ENCODE results near the gene KCNE3.

The KCNE3 gene

DNA sequence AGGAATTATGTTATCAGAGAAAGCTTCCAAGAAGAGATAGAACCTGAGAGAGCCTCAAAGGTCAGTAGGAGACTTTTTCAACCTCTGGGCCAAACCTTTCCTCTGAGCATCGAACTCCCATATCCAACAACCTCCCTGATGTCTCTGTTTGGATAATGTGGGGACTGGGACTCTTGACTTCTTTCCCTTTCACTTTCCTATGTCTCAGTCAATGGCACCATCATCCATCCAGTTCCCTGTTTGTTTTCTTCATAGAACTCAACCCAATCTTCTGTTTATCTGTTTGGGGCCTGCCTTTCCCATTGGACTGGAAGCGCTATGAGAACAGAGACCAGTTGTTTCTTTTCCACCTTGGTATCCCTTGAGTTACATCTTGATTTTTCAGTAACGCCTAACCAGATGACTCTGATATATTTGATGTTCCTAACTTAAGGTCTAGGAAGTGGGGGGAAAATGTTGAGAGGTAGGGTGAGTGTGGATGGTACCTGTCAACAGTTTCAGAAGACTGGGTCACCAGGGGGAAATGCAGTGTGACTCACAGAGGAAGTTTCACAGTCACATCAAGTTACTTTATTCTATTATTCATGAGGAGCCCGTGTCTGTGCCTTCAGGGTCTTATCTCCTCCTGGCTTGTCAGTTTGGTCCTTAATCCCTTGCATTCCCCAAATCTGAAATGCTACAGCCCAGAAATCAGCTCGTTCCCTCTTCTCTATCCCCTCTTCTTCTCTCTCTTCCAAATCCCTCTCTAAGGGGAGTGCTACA is 4.5 kb upstream of the KCNE3 start:
- no peak for DNase-seq

DNA sequence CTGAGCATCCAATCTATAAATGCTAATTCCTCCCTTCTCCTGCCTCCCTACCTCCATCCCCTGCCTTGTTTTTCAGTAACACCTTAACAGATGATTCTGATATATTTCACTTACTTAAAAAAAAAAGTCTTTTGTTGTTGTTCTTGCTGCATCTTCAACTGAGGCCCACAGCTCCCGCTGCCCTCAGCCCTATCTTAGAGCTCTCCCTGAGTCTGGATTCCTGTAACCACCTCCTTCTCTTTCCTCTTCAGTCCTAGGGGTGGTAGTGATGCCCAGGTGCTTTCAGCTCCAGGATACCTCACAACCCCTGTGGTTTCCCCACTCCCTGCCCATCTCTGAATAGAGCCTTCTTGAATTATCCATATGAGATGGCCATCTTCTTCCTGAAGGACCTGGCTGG is 3.7 kb upstream of the KCNE3 start:
- no peak for DNase-seq

DNA sequence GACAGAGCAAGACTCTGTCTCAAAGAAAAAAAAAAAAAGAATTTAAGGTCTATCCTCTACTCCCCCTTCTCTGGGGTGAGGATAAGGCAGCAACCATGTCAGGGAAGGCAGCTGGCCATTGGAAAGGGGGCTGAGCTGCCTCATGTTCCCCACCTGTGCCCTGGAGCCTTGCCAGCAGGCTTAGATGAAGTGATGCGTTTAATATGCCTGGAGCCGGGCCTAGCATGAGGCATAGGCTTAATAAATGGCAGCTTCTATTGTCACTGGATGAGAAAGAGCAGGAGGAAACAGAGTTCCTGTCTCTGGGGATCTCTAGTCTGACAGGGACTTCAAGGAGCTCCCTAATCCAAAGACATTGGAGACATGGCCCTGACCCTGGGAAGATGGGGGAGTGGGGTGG is 3.2 kb upstream of the KCNE3 start:
- no peak for DNase-seq

DNA sequence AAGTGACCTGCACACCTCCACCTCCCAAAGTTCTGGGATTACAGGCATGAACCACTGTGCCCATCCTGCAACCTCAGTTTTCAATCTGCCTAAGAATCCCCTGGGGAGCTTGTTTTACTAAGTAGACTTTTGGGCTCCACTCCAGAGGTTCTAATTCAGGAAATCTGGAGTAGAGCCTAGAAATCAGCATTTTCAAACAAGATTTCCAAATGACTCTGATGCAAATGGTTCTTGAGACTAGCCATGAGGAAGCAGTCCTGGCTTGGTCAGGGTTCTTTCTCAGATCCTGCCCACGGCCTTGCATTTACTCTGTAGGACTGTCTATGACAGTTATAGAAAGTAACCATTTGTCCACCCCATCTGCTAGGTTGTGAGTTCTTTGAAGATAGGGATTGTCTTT is 1.6 kb upstream of the KCNE3 start:
- no peak for DNase-seq

DNA sequence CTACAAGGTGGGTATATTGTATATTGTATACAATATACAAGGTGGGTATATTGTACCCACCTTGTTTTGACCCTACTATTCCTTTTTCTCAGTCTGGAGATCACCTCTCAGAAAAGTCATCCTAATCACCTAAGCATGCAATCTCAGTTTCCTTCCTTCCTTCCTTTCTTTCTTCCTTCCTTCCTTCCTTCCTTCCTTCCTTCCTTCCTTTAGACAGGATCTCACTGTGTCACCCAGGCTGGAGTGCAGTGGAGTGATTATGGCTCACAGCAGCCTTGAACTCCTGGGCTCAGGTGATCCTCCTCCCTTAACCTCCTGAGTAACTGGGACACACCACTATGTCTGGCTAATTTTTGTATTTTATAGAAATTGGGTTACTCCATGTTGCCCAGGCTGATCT is 1.2 kb upstream of the KCNE3 start:
- DNase-seq = no peak

DNA sequence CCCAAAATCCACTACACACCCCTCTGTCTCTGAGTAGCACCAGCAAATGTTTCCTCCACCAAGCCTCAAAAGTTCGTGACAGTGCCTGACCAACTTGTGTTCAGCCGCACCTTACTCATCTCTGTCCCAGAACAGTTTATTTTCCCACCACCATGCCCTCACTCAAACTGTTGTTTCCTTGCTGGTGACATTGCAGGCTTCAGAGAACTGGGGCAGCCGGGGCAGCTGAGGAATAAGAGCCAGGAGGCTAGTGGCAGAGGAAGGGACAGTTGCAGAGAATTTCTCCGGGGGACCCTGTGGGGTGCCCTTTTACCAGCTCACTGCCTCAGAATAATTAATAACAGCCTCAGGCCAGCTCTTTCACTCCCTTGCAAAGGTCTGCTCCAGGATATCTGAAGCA is 709 bp upstream of the KCNE3 start:
- DNase-seq = no peak

DNA sequence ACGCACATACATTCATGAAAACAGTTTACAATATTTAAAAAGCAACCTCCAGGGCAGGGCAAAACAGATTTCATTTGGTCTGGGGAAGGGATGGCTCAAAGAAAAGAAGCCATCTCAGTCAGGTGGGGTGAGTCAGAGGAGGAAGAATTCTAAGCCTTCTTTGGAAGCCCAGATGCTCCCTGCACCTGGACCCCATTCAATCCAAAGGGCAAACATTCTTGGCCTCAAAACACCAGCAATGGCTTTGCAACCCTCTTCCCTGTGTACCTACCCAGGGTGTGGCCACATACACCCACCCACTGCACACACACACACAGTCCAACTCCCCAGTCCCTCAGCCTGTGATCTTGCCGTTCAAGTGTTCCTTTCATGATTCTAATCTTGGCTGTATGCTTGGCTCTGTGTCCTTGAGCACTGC is 2.0 kb downstream of the KCNE3 start:
- DNase-seq = no peak

DNA sequence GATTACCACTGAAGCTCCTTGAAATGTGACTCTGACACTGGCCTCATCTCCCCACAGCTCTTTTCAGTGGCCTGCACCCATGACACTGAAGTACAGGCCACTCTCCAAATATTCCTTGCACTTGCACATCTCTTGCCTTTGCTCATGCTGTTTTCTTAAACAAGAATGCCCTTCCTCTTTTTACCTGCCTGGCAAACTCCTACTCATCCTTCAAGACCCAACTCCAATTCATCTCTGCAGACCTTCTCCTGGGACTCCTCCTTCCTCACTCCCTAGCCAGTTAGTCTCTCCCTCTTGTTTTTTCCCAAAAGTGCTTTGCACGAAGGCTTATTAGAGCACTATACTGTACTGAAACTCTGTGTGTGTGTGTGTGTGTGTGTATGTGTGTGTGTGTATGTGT is 2.6 kb downstream of the KCNE3 start:
- no peak for DNase-seq

DNA sequence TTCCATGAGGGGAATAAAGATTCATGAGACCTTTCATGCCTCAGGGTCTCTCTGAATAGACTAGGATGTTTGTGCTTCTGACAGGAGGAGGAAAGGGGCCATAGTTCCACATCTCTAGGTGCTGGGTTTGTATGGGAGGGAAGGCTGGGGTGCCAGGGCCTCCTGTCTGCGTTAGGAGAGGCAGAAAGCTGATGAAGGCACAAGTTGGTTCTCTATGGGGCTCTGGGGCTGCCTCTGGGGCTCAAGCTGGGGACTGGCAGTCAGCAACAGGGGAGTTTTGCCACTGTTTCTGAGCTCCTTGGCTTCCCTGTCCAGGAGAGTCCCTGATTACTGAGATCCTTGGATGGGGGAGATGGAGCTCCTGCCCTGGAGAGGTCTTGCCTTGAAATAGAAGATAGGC is 4.1 kb downstream of the KCNE3 start:
- no peak for DNase-seq

DNA sequence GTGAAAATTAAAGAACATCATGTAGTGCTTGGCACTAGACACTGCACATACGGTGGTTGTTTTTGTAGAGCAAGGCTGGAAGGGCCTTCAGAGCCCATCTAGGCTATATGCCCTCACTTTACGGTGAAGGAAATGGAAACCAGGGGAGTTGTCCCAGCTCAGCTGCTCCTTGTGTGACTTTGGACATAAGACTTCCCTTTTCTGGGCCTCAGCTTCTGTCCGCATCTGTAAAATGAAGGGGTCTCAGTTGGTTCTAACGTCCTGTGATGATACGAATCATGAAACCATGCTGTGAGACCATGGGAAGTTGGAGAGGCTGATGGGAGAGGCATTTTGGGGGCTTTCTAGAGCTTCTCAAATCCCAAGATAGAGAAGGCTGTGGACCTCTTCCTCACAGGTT is 4.7 kb downstream of the KCNE3 start:
- DNase-seq = no peak

DNA sequence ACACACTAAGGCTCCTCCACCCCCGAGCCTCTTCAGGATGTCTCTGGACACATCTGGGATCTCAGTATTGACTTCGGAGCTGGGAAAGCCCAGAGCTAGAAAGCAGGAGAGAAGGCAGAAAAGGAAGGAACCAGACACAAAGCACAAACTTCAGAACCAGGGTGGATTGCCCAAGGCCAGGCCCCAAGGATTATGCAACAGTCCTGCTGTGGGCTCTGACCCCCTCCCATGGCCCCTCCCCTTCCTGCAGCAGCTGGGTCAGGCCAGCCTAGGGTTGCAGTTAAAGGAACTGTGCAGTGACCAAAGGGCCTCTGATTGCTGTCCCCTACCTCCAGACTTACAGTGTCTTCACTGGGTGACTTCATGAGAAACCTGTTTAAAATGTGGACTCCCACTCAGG is 5.3 kb downstream of the KCNE3 start:
- DNase-seq = peak in 21 of 56 donors; percentile 6 to 49 (median 22)

DNA sequence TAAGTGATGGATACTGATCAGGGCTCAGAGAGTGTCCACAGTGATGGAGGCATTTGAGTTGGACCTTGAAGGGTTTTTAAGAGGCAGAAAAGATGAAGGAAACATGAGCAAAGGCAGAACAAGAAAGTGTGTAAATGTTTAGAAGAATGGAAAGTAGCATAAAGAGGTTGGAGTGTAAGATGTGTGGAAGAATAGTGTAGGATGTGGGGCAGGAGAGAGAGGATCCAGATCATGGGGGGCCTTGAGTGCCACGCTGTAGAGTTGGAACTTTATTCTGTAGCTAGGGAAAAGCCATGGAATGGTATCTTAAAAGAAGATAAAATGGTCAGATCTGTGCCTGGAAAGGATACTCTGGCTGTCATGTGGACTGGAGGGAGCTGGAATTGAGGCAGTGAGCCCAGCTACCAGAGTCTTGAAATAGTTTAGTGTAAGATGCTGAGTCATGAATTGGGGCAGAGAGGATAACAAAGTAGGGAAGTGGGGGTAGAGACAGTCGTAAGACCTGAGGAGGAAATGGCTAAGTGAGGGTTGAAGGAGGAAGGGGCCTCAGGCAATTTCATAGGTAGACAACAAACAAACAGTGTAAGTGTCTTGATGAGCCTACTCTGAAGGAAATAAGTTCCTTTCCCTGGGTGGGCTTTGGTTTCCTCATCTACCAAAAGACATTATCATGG is 6.7 kb downstream of the KCNE3 start:
- DNase-seq = no peak

DNA sequence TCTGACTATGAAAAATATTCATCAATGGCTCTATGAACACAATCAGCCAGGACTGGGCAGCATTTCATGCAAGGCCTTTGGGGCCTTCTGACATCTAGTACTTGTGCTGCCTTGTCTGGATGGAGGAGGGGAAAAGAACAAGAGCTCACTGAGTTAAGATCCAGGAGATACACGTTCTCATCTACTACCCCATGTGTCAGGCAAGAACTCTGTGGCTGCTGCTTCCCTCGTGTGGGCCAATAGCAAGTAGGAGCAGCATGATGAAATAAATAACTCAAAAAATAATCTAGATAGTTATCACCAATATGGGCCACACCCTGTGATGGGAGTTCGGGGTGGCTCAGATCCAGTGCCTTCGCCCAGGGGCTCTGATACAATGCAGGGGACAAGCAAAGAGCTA is 7.3 kb downstream of the KCNE3 start:
- DNase-seq = no peak

DNA sequence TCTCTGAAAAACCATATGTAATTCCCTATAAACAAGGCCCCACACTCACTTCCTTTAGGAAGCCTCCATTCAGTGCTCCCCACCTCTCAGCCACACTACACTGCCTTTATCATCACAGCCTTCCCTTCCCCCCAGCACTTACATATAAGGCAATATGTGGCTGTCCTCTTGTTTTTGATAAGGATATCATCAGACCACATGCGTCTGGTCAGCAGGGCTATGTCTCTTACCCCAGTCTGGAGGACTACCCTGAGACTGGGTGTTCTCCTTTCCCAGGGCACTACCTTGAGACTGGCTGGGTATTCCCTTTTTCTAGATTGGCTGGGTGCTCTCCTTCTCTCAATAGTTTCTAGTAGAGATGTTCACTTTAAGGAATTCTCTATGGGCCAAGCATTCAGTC is 7.8 kb downstream of the KCNE3 start:
- no peak for DNase-seq

DNA sequence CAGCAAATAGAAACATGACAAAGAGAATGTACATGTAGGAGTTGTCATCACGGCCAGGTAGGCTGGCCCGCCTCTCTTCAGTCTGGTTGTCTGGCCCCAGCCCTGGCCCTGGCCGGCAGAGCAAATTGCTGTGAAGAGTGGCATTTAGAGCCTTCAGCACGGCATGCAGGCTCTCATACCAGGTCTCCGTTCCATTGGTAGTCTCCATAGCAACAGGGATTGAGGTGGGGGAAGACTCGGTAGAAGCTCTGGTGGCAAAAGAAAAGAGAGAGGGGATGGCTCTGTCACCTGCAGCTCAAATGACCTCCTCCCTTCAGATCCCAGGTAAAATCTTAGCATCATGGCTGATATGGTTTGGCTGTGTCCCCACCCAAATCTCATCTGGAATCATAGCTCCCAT is 10.0 kb downstream of the KCNE3 start:
- DNase-seq = no peak

DNA sequence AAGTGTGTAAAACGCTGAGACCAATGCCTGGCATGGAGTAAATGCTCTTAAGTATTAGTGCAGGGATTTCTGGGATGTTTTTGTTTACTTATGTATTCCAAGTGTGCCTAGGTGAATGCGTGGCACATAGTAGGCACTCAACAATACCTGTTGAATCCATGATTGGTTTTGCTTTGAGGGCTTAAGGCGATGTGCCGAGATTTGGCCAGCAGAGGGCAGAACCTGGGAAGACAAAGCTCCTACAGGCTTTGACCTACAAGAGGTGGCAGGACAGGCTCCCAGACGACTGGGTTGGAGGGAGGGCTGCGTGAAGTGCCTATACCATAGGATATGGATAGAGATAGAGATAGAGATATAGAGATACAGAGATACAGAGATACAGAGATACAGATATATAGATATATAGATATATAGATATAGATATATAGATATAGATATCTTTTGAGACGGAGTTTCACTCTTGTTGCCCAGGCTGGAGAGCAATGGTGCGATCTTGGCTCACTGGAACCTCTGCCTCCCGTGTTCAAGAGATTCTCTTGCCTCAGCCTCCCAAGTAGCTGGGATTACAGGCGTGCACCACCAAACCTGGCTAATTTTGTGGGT is 13.9 kb downstream of the KCNE3 start:
- peak in 13 of 56 donors; percentile 4 to 57 (median 18) for DNase-seq

DNA sequence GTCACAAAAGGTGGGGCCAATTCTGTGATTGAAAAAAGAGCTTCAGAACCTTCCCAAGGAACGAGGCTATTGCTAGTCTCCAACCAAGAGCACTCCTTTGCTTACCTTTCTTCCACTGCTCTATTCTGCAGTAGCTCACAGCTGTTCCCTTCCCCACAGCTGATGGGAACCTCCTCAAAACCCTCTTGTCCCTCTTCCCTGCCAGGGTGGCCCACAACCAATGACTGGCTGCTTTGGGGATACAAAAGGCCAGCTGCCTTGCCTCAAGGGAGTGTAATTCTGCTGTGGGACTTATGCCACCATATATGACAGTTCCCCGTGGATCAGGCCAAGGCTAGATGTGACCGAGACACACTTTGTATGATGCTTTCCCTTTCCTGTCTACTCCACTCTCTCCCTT is 15.0 kb downstream of the KCNE3 start:
- no peak for DNase-seq

DNA sequence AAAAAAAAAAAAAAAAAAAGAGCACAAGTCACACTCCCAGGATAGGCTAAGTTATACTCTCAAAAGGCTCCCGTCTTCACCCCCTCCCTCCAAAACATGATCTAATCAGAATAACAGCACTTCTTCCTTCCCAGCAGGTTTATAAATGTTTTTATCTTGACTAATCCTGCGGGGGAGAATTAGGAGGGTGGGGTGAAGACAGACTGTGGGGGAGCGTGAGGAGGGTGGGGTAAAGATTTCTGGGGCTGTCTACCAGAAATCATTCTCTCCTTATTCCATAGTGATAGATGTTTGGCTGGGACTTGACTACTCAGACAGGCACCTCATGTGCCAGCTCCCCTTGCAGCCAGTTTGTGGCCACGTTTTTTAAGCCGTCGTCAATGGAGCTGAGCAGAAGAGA is 17.0 kb downstream of the KCNE3 start:
- DNase-seq = peak in 14 of 56 donors; percentile 9 to 56 (median 35)

DNA sequence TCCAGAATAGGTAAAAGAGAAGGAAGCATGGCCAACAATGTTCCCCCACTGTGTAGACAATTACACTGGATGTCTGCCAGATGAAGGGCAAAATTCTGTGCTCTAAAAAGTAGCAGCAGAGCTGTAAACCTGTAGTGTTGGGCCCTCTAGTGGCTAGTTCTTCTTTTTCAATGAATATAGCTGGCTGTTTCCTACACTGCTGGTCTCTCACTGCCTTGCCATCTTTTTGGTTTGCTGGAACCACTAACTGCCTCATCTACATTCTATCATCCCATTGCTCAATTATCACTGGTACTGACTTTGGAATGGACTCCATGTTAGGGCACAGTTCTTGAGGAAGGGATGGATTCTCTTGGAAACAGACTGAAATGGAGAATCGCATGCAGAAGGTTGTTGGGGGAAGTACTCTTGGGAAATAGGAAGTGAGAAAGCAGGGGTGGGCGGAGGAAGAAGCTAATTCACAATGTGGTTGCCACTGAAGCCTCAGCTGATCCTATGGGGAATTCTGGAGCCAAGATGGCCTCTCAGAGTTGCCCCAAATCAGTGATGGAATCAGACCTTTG is 17.9 kb downstream of the KCNE3 start:
- DNase-seq = peak in 26 of 56 donors; percentile 12 to 59 (median 28)

DNA sequence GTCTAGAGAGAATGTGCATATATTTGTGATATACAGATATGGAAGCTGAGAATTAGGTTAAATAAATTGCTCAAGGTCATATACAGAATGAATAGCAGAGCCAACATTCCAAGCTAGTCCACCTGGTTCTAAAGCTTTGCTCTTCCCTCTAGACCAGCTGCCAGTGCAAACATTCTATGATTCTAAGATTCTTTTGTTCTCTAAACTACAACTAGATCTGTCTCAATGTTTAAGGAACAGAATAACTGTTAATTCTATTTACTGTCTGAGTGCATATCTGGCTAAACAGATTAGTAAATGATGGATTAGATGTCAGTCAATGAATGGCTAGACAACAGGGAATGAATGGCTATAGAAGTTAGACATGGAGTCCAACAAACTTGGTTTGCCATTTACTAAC is 19.6 kb downstream of the KCNE3 start:
- no peak for DNase-seq

DNA sequence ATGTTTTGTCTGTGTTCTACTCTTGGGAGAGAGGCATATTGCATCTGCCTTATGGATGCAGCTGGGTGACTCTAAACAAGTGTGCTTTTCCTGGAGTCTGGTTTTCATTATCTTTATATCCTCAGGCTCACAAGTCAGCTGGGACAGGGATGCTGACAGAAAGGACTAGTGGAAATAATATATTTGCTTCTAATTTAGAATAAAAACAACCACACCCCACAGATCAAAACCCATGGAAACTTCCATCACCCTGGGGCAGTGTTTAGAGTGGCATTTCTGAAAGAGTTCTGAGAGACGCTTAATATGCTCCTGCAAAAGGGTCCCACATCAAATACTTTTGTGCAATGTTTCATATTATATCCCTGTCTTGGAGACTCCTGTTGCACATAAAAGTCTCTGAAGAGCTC is 20.8 kb downstream of the KCNE3 start:
- DNase-seq = no peak

DNA sequence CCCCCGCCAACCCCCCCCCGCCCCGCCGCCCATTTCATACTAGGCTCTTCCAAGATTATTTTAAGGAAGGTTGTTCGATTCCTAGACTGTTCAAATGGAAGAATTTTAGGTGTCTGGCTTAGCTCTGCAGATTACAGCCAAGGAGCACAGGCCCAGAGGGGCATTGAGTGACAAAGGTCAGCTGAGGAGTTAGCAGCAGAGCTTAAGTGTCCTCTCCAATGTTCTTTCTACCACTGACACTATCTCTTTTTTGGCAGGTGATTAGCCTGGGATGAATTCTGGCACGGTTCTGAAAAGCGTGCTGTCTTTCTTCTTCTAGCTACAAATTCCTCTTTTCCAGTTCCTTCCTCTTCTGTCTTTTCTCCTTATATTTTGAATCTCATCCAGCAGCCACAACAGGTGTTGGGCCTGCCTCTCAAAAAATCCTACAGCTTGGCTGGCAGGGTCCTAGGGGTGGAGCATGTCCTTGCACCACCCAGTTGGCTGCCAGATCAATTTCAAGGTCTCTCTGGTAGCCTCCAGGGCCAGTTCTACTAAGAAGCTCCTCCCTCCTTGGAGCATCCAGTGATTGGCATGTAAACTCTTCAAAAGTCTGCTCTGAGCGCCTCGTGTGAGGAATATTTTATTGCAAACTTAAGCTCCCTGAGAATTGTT is 23.0 kb downstream of the KCNE3 start:
- DNase-seq = no peak
